ENCODE data around the gene RNF103. TPM values are rescaled to one million over a fixed set of nuclear protein-coding genes. Genes with fewer than 3 reads are reported as not detected.

RNF103 gene
- total and polyA plus RNA-seq, 4 donors, result 15.4 to 38.2 (median 19.4) TPM

GRCh38 chr2:86593266-86593665 lies 30.4 kb downstream of the RNF103 start:
- H3K36me3 ChIP-seq (ENCODE audit: control insufficient read depth in 4 of 4, insufficient read depth in 3 of 4, low read depth in 1 of 4, low read length in 3 of 4), result no peaks in the 10 kb centered on the region
- H3K27me3 ChIP-seq (ENCODE audit: control insufficient read depth in 4 of 4, insufficient read depth in 4 of 4, low read length in 3 of 4), result no peaks in the 10 kb centered on the region
- 93% methylated on average over 2 of the region's 2 CpGs for WGBS
- H3K9ac ChIP-seq (ENCODE audit: low read depth in 1 of 2, low read length in 2 of 2), result no peak overlapping the region
- no peaks in the 10 kb centered on the region for H3K9me3 ChIP-seq (ENCODE audit: control insufficient read depth in 4 of 4, low read length in 3 of 4)
- H3K4me3 ChIP-seq (ENCODE audit: low read depth in 1 of 3, low read length in 3 of 3), result no peak overlapping the region
- TF ChIP-seq HNF4G (IDR thresholded peaks at IDR 0.05) (no peak), FOXA2 (IDR thresholded peaks at IDR 0.05) (no peak), JUND (IDR thresholded peaks at IDR 0.05) (no peak), FOXA1 (IDR thresholded peaks at IDR 0.05) (no peak), REST (IDR thresholded peaks at IDR 0.05) (no peak), RXRA (IDR thresholded peaks at IDR 0.05) (no peak), ATF3 (IDR thresholded peaks at IDR 0.05) (no peak), EGR1 (IDR thresholded peaks at IDR 0.05; ENCODE audit: low read depth in 2 of 2) (no peak), GABPA (IDR thresholded peaks at IDR 0.05 in 1 of 2, conservative IDR thresholded peaks at IDR 0.05 in 1 of 2) (no peak), CTCF (IDR thresholded peaks at IDR 0.05; ENCODE audit: low read depth, low read length, missing input control) (no peak), MAX (IDR thresholded peaks at IDR 0.05) (no peak), HNF4A (conservative IDR thresholded peaks at IDR 0.05) (no peak), ZBTB33 (IDR thresholded peaks at IDR 0.05) (no peak), SP1 (IDR thresholded peaks at IDR 0.05) (no peak), YY1 (IDR thresholded peaks at IDR 0.05) (no peak), TAF1 (conservative IDR thresholded peaks at IDR 0.05) (no peak), NR2F2 (IDR thresholded peaks at IDR 0.05) (no peak), RAD21 (IDR thresholded peaks at IDR 0.05) (no peak)
- no peak overlapping the region for H3K27ac ChIP-seq (ENCODE audit: low read depth in 1 of 2, low read length in 2 of 2)
- no peaks in the 10 kb centered on the region for H3K4me1 ChIP-seq (ENCODE audit: control insufficient read depth in 4 of 4, insufficient read depth in 4 of 4, low read length in 3 of 4)
- no peak for DNase-seq (ENCODE audit: low spot score)

Measured in liver (tissue), 9 donors.